Thyroid gland (tissue), 4 donors: ENCODE results near the gene ATP6V1G3. TPM values are rescaled to one million over a fixed set of nuclear protein-coding genes. Genes with fewer than 3 reads are reported as not detected.

Source experiments
- DNase-seq, 2 donors: peaks; one replicate each; pipeline ENCODE4 v3.0.0-alpha.2; 2019
- H3K27ac ChIP-seq, 3 donors: fragments of 200-600 bp; sonication (generic); 1 replicate in 2 of 3; 2 replicates in 1 of 3; pipeline ENCODE4 v1.5.1; 2016 to 2019; ENCODE audit warnings: mild to moderate bottlenecking in 1 of 3, moderate library complexity in 1 of 3
- H3K27me3 ChIP-seq: fragments of 200-600 bp; sonication (generic); one replicate; pipeline ENCODE4 v1.5.1; 2019
- H3K36me3 ChIP-seq, 2 donors: fragments of 200-600 bp; sonication (generic); one replicate each; pipeline ENCODE4 v1.5.1; 2016 to 2019
- H3K4me1 ChIP-seq, 2 donors: fragments of 200-600 bp; sonication (generic); one replicate each; pipeline ENCODE4 v1.5.1; 2017 to 2019
- H3K4me3 ChIP-seq, 3 donors: fragments of 200-600 bp; sonication (generic); replicated peaks in 1 of 3; 1 replicate in 2 of 3; 2 replicates in 1 of 3; pipeline ENCODE4 v1.5.1; 2016; ENCODE audit warnings: mild to moderate bottlenecking in 1 of 3
- H3K9me3 ChIP-seq: fragments of 200-600 bp; sonication (generic); one replicate; pipeline ENCODE4 v1.5.1; 2017
- CTCF ChIP-seq, 6 experiments: fragments of 200-600 bp in 3 of 6; fragments of 450-650 bp in 3 of 6; sonication (generic) in 3 of 6; IDR thresholded peaks; one replicate each; pipeline ENCODE4 v1.5.1; 2016 to 2019; ENCODE audit warnings: antibody characterized with exemption in 6 of 6, mild to moderate bottlenecking in 2 of 6, inconsistent platforms in 1 of 6, moderate library complexity in 1 of 6
- POLR2A ChIP-seq, 2 donors: fragments of 450-650 bp; IDR thresholded peaks; one replicate each; pipeline ENCODE4 v1.6.1; 2017; ENCODE audit warnings: antibody characterized with exemption in 2 of 2, mild to moderate bottlenecking in 2 of 2, moderate library complexity in 1 of 2
- WGBS, 2 donors: methylation state at CpG; one replicate each; pipeline ENCODE4 v1.1.5; 2017; 5-methylcytosine and 5-hydroxymethylcytosine counted together
- intact Hi-C: fragments of 100-400 bp; cut with DNase I; formaldehyde crosslinking; loops from one replicate; pipeline ENCODE4 v1.15.1; 2023
- total RNA-seq, 4 donors: library from RNA; depleted of rRNA; stranded (reverse); fragments of >200 nt; gene quantifications; one replicate each; pipeline ENCODE4 v1.2.3, GENCODE V29; 2016

ATP6V1G3 gene
- total RNA-seq, 4 donors from 2014 or later, result not detected

- Histone ChIP-seq H3K36me3 (no peaks in the 10 kb centered on the region), H3K27me3 (no peaks in the 10 kb centered on the region), H3K27ac (no peak overlapping the region), H3K4me1 (peaks cover 7 to 9% of the 10 kb centered on the region in 2 donors), H3K9me3 (no peaks in the 10 kb centered on the region), H3K4me3 (no peak overlapping the region)
- no peak for DNase-seq
- intact Hi-C loops, result no loop called here
- TF ChIP-seq POLR2A (IDR thresholded peaks at IDR 0.05) (no peak), CTCF (IDR thresholded peaks at IDR 0.05) (no peak)
Observed at GRCh38 chr1:198535631-198536030, 4.8 kb downstream of the ATP6V1G3 start.

GRCh38 chr1:198534548-198535418 lies 5.7 kb downstream of the ATP6V1G3 start:
- DNase-seq, result no peak
- no peak overlapping the region for H3K27ac ChIP-seq
- H3K4me1 ChIP-seq, result peaks cover 7 to 10% of the 10 kb centered on the region in 2 donors
- intact Hi-C loops, result no loop called here
- no peaks in the 10 kb centered on the region for H3K9me3 ChIP-seq
- H3K4me3 ChIP-seq, result no peak overlapping the region
- TF ChIP-seq POLR2A (IDR thresholded peaks at IDR 0.05) (no peak), CTCF (IDR thresholded peaks at IDR 0.05) (no peak)
- H3K36me3 ChIP-seq, result no peaks in the 10 kb centered on the region
- WGBS, 2 donors, result 26 to 27% methylated on average over 1 of the region's 1 CpG
- H3K27me3 ChIP-seq, result no peaks in the 10 kb centered on the region

GRCh38 chr1:198531891-198532290 lies 8.6 kb downstream of the ATP6V1G3 start:
- DNase-seq, result no peak
- Histone ChIP-seq H3K36me3 (no peaks in the 10 kb centered on the region), H3K27me3 (no peaks in the 10 kb centered on the region), H3K4me1 (peaks cover 7 to 16% of the 10 kb centered on the region in 2 donors), H3K4me3 (no peak overlapping the region), H3K27ac (no peak overlapping the region), H3K9me3 (no peaks in the 10 kb centered on the region)
- TF ChIP-seq POLR2A (IDR thresholded peaks at IDR 0.05) (no peak), CTCF (IDR thresholded peaks at IDR 0.05) (no peak)
- intact Hi-C loops, result no loop called here
- 92 to 94% methylated on average over 3 of the region's 3 CpGs for WGBS, 2 donors

GRCh38 chr1:198530953-198531352 lies 9.5 kb downstream of the ATP6V1G3 start:
- no peaks in the 10 kb centered on the region for H3K36me3 ChIP-seq
- 63 to 78% methylated on average over 3 of the region's 3 CpGs for WGBS, 2 donors
- no peak overlapping the region for H3K27ac ChIP-seq

More at GRCh38 chr1:198530953-198531352, 9.5 kb downstream of the ATP6V1G3 start:
- Histone ChIP-seq H3K4me1 (peaks cover 7 to 16% of the 10 kb centered on the region in 2 donors), H3K9me3 (no peaks in the 10 kb centered on the region), H3K4me3 (no peak overlapping the region), H3K27me3 (no peaks in the 10 kb centered on the region)
- TF ChIP-seq POLR2A (IDR thresholded peaks at IDR 0.05) (no peak), CTCF (IDR thresholded peaks at IDR 0.05) (no peak)
- no peak for DNase-seq
- intact Hi-C loops, result no loop called here
